H1 (cell line): ENCODE measurements around the gene CGA. TPM values are rescaled to one million over a fixed set of nuclear protein-coding genes. Genes with fewer than 3 reads are reported as not detected.
A peak's percentile ranks its signal among the peaks of the same experiment; 100 is the strongest.

Experiments
- CTCF ChIA-PET: fragments of 300-600 bp; sonication (Branson Sonifier 250); formaldehyde crosslinking; loops from one replicate; lab custom pipeline; 2021; ENCODE audit not compliant: partially characterized antibody; lab: Charles Lee
- POLR2A ChIA-PET: fragments of 300-600 bp; sonication (Branson Sonifier 250); formaldehyde crosslinking; loops from one replicate; lab custom pipeline; 2021; ENCODE audit warnings: inconsistent platforms; ENCODE audit not compliant: partially characterized antibody; lab: Charles Lee
- DNase-seq, 2 experiments: peaks; one replicate each; pipeline versions ENCODE4 v3.0.0 to v3.0.0-alpha.2; 2010 to 2022; ENCODE audit warnings: low spot score in 2 of 2, low read depth in 1 of 2, mixed read lengths in 1 of 2
- FAIRE-seq: peaks from 2 replicates; lab custom pipeline; 2011; peaks lifted over from hg19 to GRCh38; lab: Jason Lieb, UNC
- H2AFZ ChIP-seq: 2 replicates; pipeline ENCODE4 v1.8.1; 2012; ENCODE audit warnings: low read length, inconsistent platforms
- H2AK5ac ChIP-seq: 2 replicates; pipeline ENCODE4 v1.6.1; 2013; ENCODE audit warnings: low read depth, low read length
- H2BK120ac ChIP-seq: replicated peaks from 2 replicates; pipeline ENCODE3; 2013; ENCODE audit warnings: low read depth, low read length, inconsistent platforms
- H2BK12ac ChIP-seq: 2 replicates; pipeline ENCODE4 v1.6.1; 2013; ENCODE audit warnings: low read depth, low read length
- H2BK15ac ChIP-seq: 2 replicates; pipeline ENCODE4 v1.6.1; 2013; ENCODE audit warnings: low read length
- H2BK20ac ChIP-seq: 2 replicates; pipeline ENCODE4 v1.6.1; 2013; ENCODE audit warnings: low read length
- H2BK5ac ChIP-seq: 2 replicates; pipeline ENCODE4 v1.6.1; 2013; ENCODE audit warnings: low read depth, low read length
- H3K14ac ChIP-seq: 2 replicates; pipeline ENCODE4 v1.6.1; 2013; ENCODE audit warnings: inconsistent platforms; ENCODE audit not compliant: insufficient read length
- H3K18ac ChIP-seq: 2 replicates; pipeline ENCODE4 v1.6.1; 2013; ENCODE audit warnings: low read length; ENCODE audit errors: extremely low read depth
- H3K23ac ChIP-seq: 2 replicates; pipeline ENCODE4 v1.6.1; 2013; ENCODE audit warnings: inconsistent platforms; ENCODE audit not compliant: insufficient read length
- H3K23me2 ChIP-seq: 2 replicates; pipeline ENCODE4 v1.6.1; 2013; ENCODE audit warnings: low read depth, low read length
- H3K27ac ChIP-seq: 2 replicates; pipeline ENCODE4 v1.6.1; 2011; ENCODE audit warnings: low read depth, low read length, inconsistent platforms
- H3K27me3 ChIP-seq, 4 experiments: replicated peaks in 1 of 4; 1 replicate in 1 of 4; 2 replicates in 3 of 4; pipeline versions ENCODE4 v1.6.1 to v1.8.1; 2011 to 2013; ENCODE audit warnings: low read length in 3 of 4, mild to moderate bottlenecking in 3 of 4, inconsistent platforms in 2 of 4, mixed read lengths in 2 of 4, moderate library complexity in 1 of 4; ENCODE audit not compliant: control insufficient read depth in 3 of 4, insufficient read depth in 3 of 4; ENCODE audit errors: extremely low read depth in 1 of 4
- H3K36me3 ChIP-seq, 4 experiments: 2 replicates each; pipeline versions ENCODE4 v1.6.1 to v1.8.1; 2011 to 2013; ENCODE audit warnings: mild to moderate bottlenecking in 4 of 4, low read length in 3 of 4, moderate library complexity in 2 of 4, control low read depth in 1 of 4, inconsistent platforms in 1 of 4; ENCODE audit not compliant: insufficient read depth in 4 of 4, control insufficient read depth in 2 of 4
- H3K4ac ChIP-seq: replicated peaks from 2 replicates; pipeline ENCODE3; 2013; ENCODE audit warnings: low read length, low read depth, mixed read lengths, inconsistent platforms; ENCODE audit not compliant: insufficient read length
- H3K4me1 ChIP-seq, 4 experiments: replicated peaks in 1 of 4; 1 replicate in 1 of 4; 2 replicates in 3 of 4; pipeline versions ENCODE4 v1.6.1 to v1.8.1; 2011 to 2013; ENCODE audit warnings: low read length in 3 of 4, inconsistent platforms in 2 of 4, mixed read lengths in 1 of 4; ENCODE audit not compliant: insufficient read depth in 4 of 4, control insufficient read depth in 3 of 4
- H3K4me2 ChIP-seq, 2 experiments: 2 replicates each; pipeline versions ENCODE4 v1.6.1 to v1.8.1; 2011 to 2013; ENCODE audit warnings: low read depth in 2 of 2, low read length in 2 of 2, control low read depth in 1 of 2, inconsistent platforms in 1 of 2, mild to moderate bottlenecking in 1 of 2; ENCODE audit not compliant: insufficient read depth in 1 of 2
- H3K4me3 ChIP-seq, 4 experiments: fragments of 200-600, 300-600 bp in 1 of 4; sonication (generic), shearing (Covaris generic), sonication (Bioruptor Twin) in 1 of 4; 2 replicates each; pipeline versions ENCODE4 v1.5.1 to v1.8.1; 2011 to 2016; ENCODE audit warnings: low read length in 4 of 4, low read depth in 3 of 4, control low read depth in 2 of 4, inconsistent platforms in 2 of 4, mild to moderate bottlenecking in 2 of 4, mixed read lengths in 1 of 4, moderate library complexity in 1 of 4; ENCODE audit not compliant: insufficient read depth in 2 of 4; ENCODE audit errors: extremely low read depth in 1 of 4
- H3K56ac ChIP-seq: replicated peaks from 2 replicates; pipeline ENCODE3; 2013; ENCODE audit warnings: low read depth, mild to moderate bottlenecking, mixed read lengths, low read length, inconsistent platforms; ENCODE audit not compliant: insufficient read length
- H3K79me1 ChIP-seq: 2 replicates; pipeline ENCODE4 v1.6.1; 2013; ENCODE audit warnings: low read depth, low read length, control low read depth
- H3K79me2 ChIP-seq, 2 experiments: 2 replicates each; pipeline versions ENCODE4 v1.6.1 to v1.8.1; 2012 to 2013; ENCODE audit warnings: low read length in 2 of 2, mild to moderate bottlenecking in 2 of 2, inconsistent platforms in 1 of 2; ENCODE audit not compliant: insufficient read depth in 2 of 2, control insufficient read depth in 1 of 2
- H3K9ac ChIP-seq, 4 experiments: replicated peaks in 1 of 4; 1 replicate in 1 of 4; 2 replicates in 3 of 4; pipeline versions ENCODE4 v1.6.1 to v1.8.1; 2011 to 2013; ENCODE audit warnings: low read depth in 3 of 4, low read length in 3 of 4, control low read depth in 2 of 4, mild to moderate bottlenecking in 2 of 4, moderate library complexity in 2 of 4, inconsistent platforms in 1 of 4; ENCODE audit errors: extremely low read depth in 1 of 4
- H3K9me3 ChIP-seq, 2 experiments: 2 replicates each; pipeline versions ENCODE4 v1.6.1 to v1.8.1; 2012 to 2013; ENCODE audit warnings: mild to moderate bottlenecking in 2 of 2, moderate library complexity in 2 of 2, control low read depth in 1 of 2, inconsistent platforms in 1 of 2, low read depth in 1 of 2, low read length in 1 of 2, mixed read lengths in 1 of 2; ENCODE audit not compliant: insufficient read depth in 2 of 2
- H4K20me1 ChIP-seq, 2 experiments: replicated peaks in 1 of 2; 2 replicates each; pipeline versions ENCODE3 to v1.8.1; 2011 to 2013; ENCODE audit warnings: inconsistent platforms in 2 of 2, low read length in 2 of 2, mild to moderate bottlenecking in 1 of 2; ENCODE audit not compliant: insufficient read depth in 2 of 2, control insufficient read depth in 1 of 2
- H4K5ac ChIP-seq: 2 replicates; pipeline ENCODE4 v1.6.1; 2013; ENCODE audit warnings: low read length, low read depth, mixed read lengths, inconsistent platforms; ENCODE audit not compliant: insufficient read length
- H4K8ac ChIP-seq: 2 replicates; pipeline ENCODE4 v1.8.0; 2013; ENCODE audit warnings: mild to moderate bottlenecking, moderate library complexity, low read length, inconsistent platforms; ENCODE audit not compliant: insufficient read depth; ENCODE audit errors: extremely low read depth
- H4K91ac ChIP-seq: replicated peaks from 2 replicates; pipeline ENCODE3; 2013; ENCODE audit warnings: low read length, mixed read lengths, inconsistent platforms; ENCODE audit not compliant: insufficient read length
- RAD21 ChIP-seq, 2 experiments: IDR thresholded peaks in 1 of 2; conservative IDR thresholded peaks in 1 of 2; 2 replicates each; pipeline ENCODE4 v1.6.1; 2011; ENCODE audit warnings: low read depth in 2 of 2, low read length in 2 of 2, improper control_type of control experiment in 1 of 2, inconsistent platforms in 1 of 2, mild to moderate bottlenecking in 1 of 2, moderate library complexity in 1 of 2
- SAP30 ChIP-seq: fragments of 300-600 bp; sonication (generic); IDR thresholded peaks from 2 replicates; pipeline ENCODE4 v1.7.1; 2012; ENCODE audit warnings: low read length, moderate library complexity, mild to moderate bottlenecking, inconsistent platforms; ENCODE audit not compliant: insufficient read depth, insufficient replicate concordance
- WGBS, 2 experiments: shearing (Covaris generic) in 1 of 2; methylation state at CpG; one replicate each; pipeline versions ENCODE4 v1.1.6 to v1.1.7; 2013 to 2015; ENCODE audit warnings: low lambda C conversion rate in 2 of 2, mixed read lengths in 2 of 2, inconsistent platforms in 1 of 2, low coverage in 1 of 2, missing lambda C conversion rate in 1 of 2; ENCODE audit not compliant: insufficient replicate concordance in 2 of 2, insufficient coverage in 1 of 2, insufficient read length in 1 of 2; ENCODE audit errors: extremely low coverage in 1 of 2, missing lambda C conversion rate in 1 of 2; 5-methylcytosine and 5-hydroxymethylcytosine counted together
- polyA plus RNA-seq, 7 experiments: library from polyadenylated mRNA; depleted of rRNA in 3 of 7; stranded (reverse) in 5 of 7; unstranded in 2 of 7; fragments of >200 nt in 5 of 7; fragments of 200-250 nt in 2 of 7; gene quantifications; 1 replicate in 5 of 7; 2 replicates in 1 of 7; 4 replicates in 1 of 7; pipeline versions ENCODE4 v1.2.1 to v1.2.3, GENCODE V29; 2011 to 2013; ENCODE audit warnings: missing spikeins in 2 of 7, mixed read lengths in 2 of 7
- total RNA-seq: library from RNA; stranded (reverse); fragmentation: NEBNext Ultra II Directional; extraction: Animal tissue kit (Norgen Biotek cat#: 25700); gene quantifications from 2 replicates; pipeline ENCODE4 v1.2.1, GENCODE V29; 2021
- TF ChIP-seq, protein P1 (sequence below), 3 experiments: IDR thresholded peaks; 1 replicate in 2 of 3; 2 replicates in 1 of 3; pipeline versions ENCODE4 v1.5.1 to v1.6.1; 2011; ENCODE audit warnings: low read length in 3 of 3, mild to moderate bottlenecking in 3 of 3, inconsistent platforms in 2 of 3, low read depth in 1 of 3, moderate library complexity in 1 of 3; ENCODE audit not compliant: insufficient read depth in 1 of 3; ENCODE audit errors: control extremely low read depth in 1 of 3

CGA gene
- total and polyA plus RNA-seq, 2 of the 8 experiments (the other 6 are each of a cell fraction or from before 2014, with no cell fraction given): not detected

DNA sequence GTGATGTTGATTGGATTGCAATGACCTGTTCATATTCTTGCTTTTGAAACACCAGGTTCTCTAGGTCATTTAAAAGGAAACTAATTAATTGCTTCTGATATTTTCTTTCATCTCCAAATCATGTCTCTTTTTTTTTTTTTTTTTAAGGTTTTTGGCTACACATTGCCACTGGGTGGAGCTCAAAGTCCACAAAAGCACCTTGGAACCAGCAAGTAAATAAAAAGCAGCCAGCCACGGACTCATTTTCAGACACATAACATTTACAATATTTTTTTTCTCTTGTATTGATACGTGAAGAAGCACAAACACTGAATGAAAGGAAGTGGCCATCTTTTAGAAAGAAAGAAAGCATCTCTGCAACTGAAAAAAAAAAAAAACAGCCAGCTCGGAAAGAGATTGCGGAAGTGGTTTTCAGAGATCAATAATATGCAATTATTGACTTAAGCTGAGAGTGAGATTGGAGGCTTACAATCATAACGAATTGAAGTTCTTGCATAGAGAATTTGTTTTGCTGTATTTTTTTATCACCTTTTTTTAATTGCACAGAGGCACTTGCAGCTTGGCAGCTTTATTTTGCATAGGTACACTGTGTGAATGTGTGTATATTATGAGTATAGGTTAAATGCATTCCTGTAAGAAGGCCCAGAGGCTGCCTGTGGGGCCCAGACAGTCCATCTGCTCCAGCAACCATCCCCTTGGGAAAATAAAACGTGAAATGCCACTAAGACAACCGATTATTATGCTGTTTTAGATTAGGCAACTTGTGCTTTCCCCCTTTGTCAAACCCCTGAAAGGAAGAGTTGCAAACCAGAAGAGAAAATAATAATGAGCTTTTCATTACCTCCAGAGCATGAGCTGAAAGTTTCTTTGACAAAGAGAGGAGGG, 28.2 kb downstream of the CGA start:
- Histone ChIP-seq H2BK120ac (no peak overlapping the region), H3K27ac (no peak overlapping the region), H2BK20ac (no peak overlapping the region), H3K79me1 (0 out of 2 replicates have a peak, but pooled peaks cover under 1% of the 10 kb centered on the region), H3K4ac (no peak overlapping the region), H2BK15ac (no peak overlapping the region), H4K20me1 (no peaks in the 10 kb centered on the region), H3K4me3 (no peak overlapping the region), H4K8ac (no peak overlapping the region), H3K14ac (no peak overlapping the region), H2AK5ac (no peak overlapping the region), H3K4me2 (no peak overlapping the region; a peak in 1 of 4 replicates), H3K79me2 (no peaks in the 10 kb centered on the region), H3K56ac (no peak overlapping the region), H3K27me3 (no peaks in the 10 kb centered on the region), H4K91ac (no peak overlapping the region), H3K23me2 (no peaks in the 10 kb centered on the region), H2AFZ (no peak overlapping the region), H3K9me3 (no peaks in the 10 kb centered on the region), H2BK5ac (no peak overlapping the region), H3K4me1 (peaks cover 0 to 3% (median 1%) of the 10 kb centered on the region in 4 experiments; a peak in 1 of 7 replicates), H3K9ac (no peak overlapping the region), H3K23ac (no peak overlapping the region), H3K18ac (no peak overlapping the region), H4K5ac (no peak overlapping the region), H2BK12ac (no peak overlapping the region), H3K36me3 (no peaks in the 10 kb centered on the region)
- WGBS, 2 experiments: 46% methylated on average over 7 of the region's 7 CpGs; no CpG with 5 or more reads in 1 of the 2 experiments
- TF ChIP-seq, protein P1, sequence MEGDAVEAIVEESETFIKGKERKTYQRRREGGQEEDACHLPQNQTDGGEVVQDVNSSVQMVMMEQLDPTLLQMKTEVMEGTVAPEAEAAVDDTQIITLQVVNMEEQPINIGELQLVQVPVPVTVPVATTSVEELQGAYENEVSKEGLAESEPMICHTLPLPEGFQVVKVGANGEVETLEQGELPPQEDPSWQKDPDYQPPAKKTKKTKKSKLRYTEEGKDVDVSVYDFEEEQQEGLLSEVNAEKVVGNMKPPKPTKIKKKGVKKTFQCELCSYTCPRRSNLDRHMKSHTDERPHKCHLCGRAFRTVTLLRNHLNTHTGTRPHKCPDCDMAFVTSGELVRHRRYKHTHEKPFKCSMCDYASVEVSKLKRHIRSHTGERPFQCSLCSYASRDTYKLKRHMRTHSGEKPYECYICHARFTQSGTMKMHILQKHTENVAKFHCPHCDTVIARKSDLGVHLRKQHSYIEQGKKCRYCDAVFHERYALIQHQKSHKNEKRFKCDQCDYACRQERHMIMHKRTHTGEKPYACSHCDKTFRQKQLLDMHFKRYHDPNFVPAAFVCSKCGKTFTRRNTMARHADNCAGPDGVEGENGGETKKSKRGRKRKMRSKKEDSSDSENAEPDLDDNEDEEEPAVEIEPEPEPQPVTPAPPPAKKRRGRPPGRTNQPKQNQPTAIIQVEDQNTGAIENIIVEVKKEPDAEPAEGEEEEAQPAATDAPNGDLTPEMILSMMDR (IDR thresholded peaks at IDR 0.05; ENCODE audit: control extremely low read depth in 1 of 3, insufficient read depth in 1 of 3, low read depth in 1 of 3, low read length in 3 of 3): peak in 2 of 3 experiments; percentile 46 to 58; a peak in 3 of 4 replicates
- TF ChIP-seq SAP30 (no peak), RAD21 (IDR thresholded peaks at IDR 0.05 in 1 of 2, conservative IDR thresholded peaks at IDR 0.05 in 1 of 2; ENCODE audit: low read depth in 2 of 2, low read length in 2 of 2) (peak; percentile 86 to 88)
- DNase-seq: no peak
- no peak for FAIRE-seq
- CTCF ChIA-PET: interaction anchor here (0.6 to 6.7 kb wide), 27 partner anchors 8 to 776 kb away, joined by 3 to 67 read pairs (median 4); partner anchors contain the start of gene SLC35A1
- POLR2A ChIA-PET: interaction anchor here (0.7 kb wide), 1 partner anchor 124 kb away, joined by 3 read pairs; no protein-coding TSS in a partner anchor
